Measurements from ENCODE around the gene GFOD2.

Gene GFOD2

GRCh38 chr16:67685388-67686112, 33.6 kb downstream of the GFOD2 start:
- H3K27me3 ChIP-seq, result no peaks in the 10 kb centered on the region
- H3K4me3 ChIP-seq, result no peak overlapping the region
- 0 out of 22 replicates have a peak overlapping the region, but pooled peaks of 2 of the 11 experiments have one; percentile 2 to 10 for H3K27ac ChIP-seq
- H3K4me1 ChIP-seq, result peaks cover 17 to 28% (median 22%) of the 10 kb centered on the region in 10 experiments
- H4K20me1 ChIP-seq, result peaks cover 0 to 28% (median 0%) of the 10 kb centered on the region in 11 experiments; a peak in 6 of 22 replicates
- no peak for TF ChIP-seq Cebpa-rat (IDR thresholded peaks at IDR 0.05)
- no peak overlapping the region for H3K9ac ChIP-seq
- peak overlapping the region; percentile 7 to 63 (median 39) for H3K4me2 ChIP-seq
- no peaks in the 10 kb centered on the region for H3K9me3 ChIP-seq (replicated peaks in 1 of 11)
- H3K36me3 ChIP-seq, result peaks cover 36 to 60% (median 56%) of the 10 kb centered on the region in 11 experiments

- Histone ChIP-seq H3K27me3 (no peaks in the 10 kb centered on the region), H3K36me3 (peaks cover 43 to 62% (median 56%) of the 10 kb centered on the region in 11 experiments), H3K4me1 (peaks cover 17 to 24% (median 21%) of the 10 kb centered on the region in 10 experiments), H3K9me3 (replicated peaks in 1 of 11) (no peaks in the 10 kb centered on the region), H3K4me2 (no peak overlapping the region), H3K4me3 (no peak overlapping the region), H3K9ac (no peak overlapping the region), H4K20me1 (peaks cover 0 to 28% (median 0%) of the 10 kb centered on the region in 11 experiments; a peak in 6 of 22 replicates), H3K27ac (no peak overlapping the region)
- no peak for TF ChIP-seq Cebpa-rat (IDR thresholded peaks at IDR 0.05)
These were observed 35.3 kb downstream of the GFOD2 start for GRCh38 chr16:67683767-67684166.

GRCh38 chr16:67679935-67680897, 38.9 kb downstream of the GFOD2 start:
- H4K20me1 ChIP-seq, result peaks cover 0 to 19% (median 0%) of the 10 kb centered on the region in 11 experiments; a peak in 6 of 22 replicates
- H3K4me1 ChIP-seq, result peaks cover 11 to 34% (median 24%) of the 10 kb centered on the region in 10 experiments; a peak in 19 of 20 replicates
- no peak overlapping the region for H3K9ac ChIP-seq
- no peak overlapping the region for H3K4me2 ChIP-seq
- no peak overlapping the region for H3K27ac ChIP-seq
- no peaks in the 10 kb centered on the region for H3K9me3 ChIP-seq (replicated peaks in 1 of 11)
- no peaks in the 10 kb centered on the region for H3K27me3 ChIP-seq
- no peak overlapping the region for H3K4me3 ChIP-seq
- TF ChIP-seq Cebpa-rat (IDR thresholded peaks at IDR 0.05), result no peak
- H3K36me3 ChIP-seq, result peaks cover 40 to 76% (median 59%) of the 10 kb centered on the region in 11 experiments

- Histone ChIP-seq H3K27me3 (no peaks in the 10 kb centered on the region), H3K36me3 (peaks cover 28 to 63% (median 42%) of the 10 kb centered on the region in 11 experiments), H3K4me1 (peaks cover 24 to 45% (median 38%) of the 10 kb centered on the region in 10 experiments), H3K4me2 (no peak overlapping the region), H3K4me3 (no peak overlapping the region), H3K9ac (no peak overlapping the region), H4K20me1 (peaks cover 0 to 15% (median 0%) of the 10 kb centered on the region in 11 experiments; a peak in 1 of 22 replicates), H3K27ac (no peak overlapping the region), H3K9me3 (replicated peaks in 1 of 11) (no peaks in the 10 kb centered on the region)
- TF ChIP-seq Cebpa-rat (IDR thresholded peaks at IDR 0.05), result no peak
These were observed 40.6 kb downstream of the GFOD2 start for GRCh38 chr16:67678354-67679023.

- no peak overlapping the region for H3K9ac ChIP-seq
- no peak for TF ChIP-seq Cebpa-rat (IDR thresholded peaks at IDR 0.05)
- H3K4me2 ChIP-seq, result peak overlapping the region in 8 of 11 experiments; percentile 14 to 67 (median 46); a peak in 14 of 22 replicates
- H3K27me3 ChIP-seq, result no peaks in the 10 kb centered on the region
- H3K36me3 ChIP-seq, result peaks cover 21 to 55% (median 34%) of the 10 kb centered on the region in 11 experiments
- no peaks in the 10 kb centered on the region for H3K9me3 ChIP-seq (replicated peaks in 1 of 11)
- no peak overlapping the region for H3K27ac ChIP-seq
- H4K20me1 ChIP-seq, result peaks cover 0 to 15% (median 0%) of the 10 kb centered on the region in 11 experiments; a peak in 1 of 22 replicates
- H3K4me1 ChIP-seq, result peaks cover 32 to 53% (median 46%) of the 10 kb centered on the region in 10 experiments
- H3K4me3 ChIP-seq, result no peak overlapping the region
These were observed 41.4 kb downstream of the GFOD2 start for GRCh38 chr16:67677712-67678111.

- Histone ChIP-seq H3K4me3 (no peak overlapping the region), H3K27me3 (no peaks in the 10 kb centered on the region), H3K36me3 (peaks cover 15 to 48% (median 30%) of the 10 kb centered on the region in 11 experiments), H4K20me1 (peaks cover 0 to 15% (median 0%) of the 10 kb centered on the region in 11 experiments; a peak in 1 of 22 replicates), H3K4me2 (peak overlapping the region in 10 of 11 experiments; percentile 1 to 67 (median 44); a peak in 15 of 22 replicates), H3K4me1 (peaks cover 38 to 57% (median 49%) of the 10 kb centered on the region in 10 experiments), H3K9me3 (replicated peaks in 1 of 11) (no peaks in the 10 kb centered on the region), H3K9ac (no peak overlapping the region), H3K27ac (no peak overlapping the region)
- TF ChIP-seq Cebpa-rat (IDR thresholded peaks at IDR 0.05), result no peak
These were observed 42.2 kb downstream of the GFOD2 start for GRCh38 chr16:67676939-67677338.

GRCh38 chr16:67676516-67676915, 42.6 kb downstream of the GFOD2 start:
- no peaks in the 10 kb centered on the region for H3K9me3 ChIP-seq (replicated peaks in 1 of 11)
- H4K20me1 ChIP-seq, result peaks cover 0 to 15% (median 0%) of the 10 kb centered on the region in 11 experiments; a peak in 1 of 22 replicates
- H3K27ac ChIP-seq, result no peak overlapping the region
- no peak overlapping the region for H3K9ac ChIP-seq
- no peaks in the 10 kb centered on the region for H3K27me3 ChIP-seq
- H3K4me2 ChIP-seq, result peak overlapping the region in 10 of 11 experiments; percentile 1 to 67 (median 40); a peak in 14 of 22 replicates
- H3K36me3 ChIP-seq, result peaks cover 15 to 44% (median 28%) of the 10 kb centered on the region in 11 experiments
- no peak overlapping the region for H3K4me3 ChIP-seq
- TF ChIP-seq Cebpa-rat (IDR thresholded peaks at IDR 0.05), result no peak
- peaks cover 38 to 57% (median 49%) of the 10 kb centered on the region in 10 experiments for H3K4me1 ChIP-seq

GRCh38 chr16:67675999-67676398, 43.1 kb downstream of the GFOD2 start:
- H4K20me1 ChIP-seq, result peaks cover 0 to 11% (median 0%) of the 10 kb centered on the region in 11 experiments; a peak in 1 of 22 replicates
- H3K36me3 ChIP-seq, result peaks cover 11 to 38% (median 23%) of the 10 kb centered on the region in 11 experiments
- H3K27me3 ChIP-seq, result no peaks in the 10 kb centered on the region
- H3K4me1 ChIP-seq, result peaks cover 38 to 57% (median 49%) of the 10 kb centered on the region in 10 experiments
- no peak overlapping the region for H3K4me3 ChIP-seq
- H3K4me2 ChIP-seq, result no peak overlapping the region
- H3K9me3 ChIP-seq (replicated peaks in 1 of 11), result no peaks in the 10 kb centered on the region
- no peak overlapping the region for H3K9ac ChIP-seq
- no peak overlapping the region for H3K27ac ChIP-seq
- no peak for TF ChIP-seq Cebpa-rat (IDR thresholded peaks at IDR 0.05)
